ENCODE data around the gene NXF1.
"Not testable (repeated sequence)": the region's sequence is repeated elsewhere in the genome, so short reads cannot be mapped to it uniquely, and the experiment has no call there.

Gene NXF1

GRCh38 chr11:62788991-62789390 lies 16.2 kb downstream of the NXF1 start:
- in situ Hi-C loops (cut with HindIII; ENCODE audit: low sequenced_read_pairs): no loop called here

- in situ Hi-C loops (cut with HindIII; ENCODE audit: low sequenced_read_pairs): no loop called here
Observed at GRCh38 chr11:62787005-62787759, 18.1 kb downstream of the NXF1 start, which contains the start of gene TMEM179B. Gene TMEM179B, plus strand, starts transcription at chr11:62787402. Its CDS starts 30 bp downstream, at chr11:62787432.

GRCh38 chr11:62786318-62787004 lies 18.8 kb downstream of the NXF1 start:
- in situ Hi-C loops (cut with HindIII; ENCODE audit: low sequenced_read_pairs): no loop called here

- in situ Hi-C loops (cut with HindIII; ENCODE audit: low sequenced_read_pairs): no loop called here
Observed at GRCh38 chr11:62782753-62783152, 22.5 kb downstream of the NXF1 start.

GRCh38 chr11:62778441-62778840 lies 26.8 kb downstream of the NXF1 start:
- in situ Hi-C loops (cut with HindIII; ENCODE audit: low sequenced_read_pairs): no loop called here

- in situ Hi-C loops (cut with HindIII; ENCODE audit: low sequenced_read_pairs): no loop called here
Observed at GRCh38 chr11:62777389-62777788, 27.9 kb downstream of the NXF1 start.

GRCh38 chr11:62775646-62776045 lies 29.6 kb downstream of the NXF1 start:
- in situ Hi-C loops (cut with HindIII; ENCODE audit: low sequenced_read_pairs): no loop called here

DNA sequence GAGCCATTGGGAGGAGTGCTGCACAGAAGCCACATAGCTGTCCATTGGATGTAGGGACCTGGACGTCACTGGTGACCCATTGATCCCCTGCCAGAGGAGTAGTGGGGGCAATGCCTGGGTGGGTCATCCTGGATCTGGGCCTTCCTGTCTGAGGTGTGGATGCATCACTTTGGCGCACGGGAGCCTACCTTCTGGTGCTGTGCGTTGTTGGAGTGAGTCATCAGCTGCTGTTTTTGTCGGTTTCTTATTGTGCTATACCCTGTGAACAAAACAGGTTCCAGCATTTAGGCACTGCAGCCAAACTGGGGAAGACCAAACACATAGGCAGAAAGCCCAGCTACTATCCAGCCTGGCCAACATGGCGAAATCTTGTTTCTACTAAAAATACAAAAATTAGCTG lies 30.8 kb downstream of the NXF1 start:
- in situ Hi-C loops (cut with HindIII; ENCODE audit: low sequenced_read_pairs): no loop called here

DNA sequence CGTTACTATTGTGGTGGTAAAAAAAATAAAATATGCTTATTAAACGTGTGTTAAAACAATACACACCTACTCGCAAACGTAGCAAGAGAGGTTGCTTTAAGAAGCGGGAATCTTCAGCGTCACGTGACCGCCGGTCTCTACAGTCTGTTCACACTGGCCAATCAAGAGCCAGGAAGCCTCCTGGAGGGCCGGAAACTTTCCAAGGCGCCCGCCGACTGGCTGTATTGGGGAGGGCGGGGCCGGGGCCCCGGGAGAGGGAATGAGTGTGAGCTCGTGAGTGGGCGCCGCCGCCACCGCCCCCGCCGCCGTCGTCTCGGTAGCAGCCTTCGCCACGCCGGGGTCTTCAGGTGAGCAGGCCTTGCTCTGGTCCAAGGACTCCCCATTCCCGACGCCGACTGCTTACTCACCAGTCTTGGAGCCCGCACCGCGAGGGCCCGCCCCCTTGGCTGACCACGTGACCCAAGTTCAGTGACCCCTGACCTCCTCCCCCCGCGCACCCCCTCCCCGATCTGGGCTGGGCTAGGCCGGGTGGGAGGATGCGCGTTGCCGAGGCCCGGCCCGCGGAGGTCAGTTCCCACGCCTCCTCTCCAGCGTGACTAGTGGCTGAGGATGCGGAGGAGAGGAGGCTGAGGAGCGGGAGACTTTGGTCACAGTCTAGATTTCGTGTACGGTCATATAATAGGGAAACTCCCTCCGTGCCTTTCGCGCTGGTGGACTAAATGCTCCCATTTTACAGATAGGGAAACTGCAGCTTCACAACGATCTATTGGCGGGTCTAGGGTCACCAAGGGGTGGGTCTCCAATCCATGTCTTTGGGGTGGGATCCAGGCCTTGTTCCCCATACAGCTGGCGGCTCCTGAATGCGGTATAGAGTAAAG lies 33.9 kb downstream of the NXF1 start, which contains the start of gene TAF6L:
Gene TAF6L, plus strand, starts transcription at position 253 of the 878 bp plus-strand sequence. CDS start 4,388 bp downstream, outside the sequence.
- in situ Hi-C loops (cut with HindIII; ENCODE audit: low sequenced_read_pairs): no loop called here

GRCh38 chr11:62770778-62771143 lies 34.5 kb downstream of the NXF1 start:
- in situ Hi-C loops (cut with HindIII; ENCODE audit: low sequenced_read_pairs): no loop called here

DNA sequence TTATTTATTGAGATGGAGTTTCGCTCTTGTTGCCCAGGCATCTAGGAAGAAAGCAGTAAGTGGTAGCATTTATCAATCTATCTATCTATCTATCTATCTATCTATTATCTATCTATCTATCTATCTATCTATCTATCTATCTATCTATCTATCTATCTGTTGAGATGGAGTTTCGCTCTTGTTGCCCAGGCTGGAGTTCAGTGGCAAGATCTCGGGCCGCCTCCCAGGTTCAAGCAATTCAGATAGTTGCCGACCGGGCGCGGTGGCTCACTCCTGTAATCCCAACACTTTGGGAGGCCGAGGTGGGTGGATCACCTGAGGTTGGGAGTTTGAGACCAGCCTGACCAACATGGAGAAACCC lies 44.4 kb downstream of the NXF1 start:
- in situ Hi-C loops (cut with HindIII; ENCODE audit: low sequenced_read_pairs): not testable (repeated sequence)

DNA sequence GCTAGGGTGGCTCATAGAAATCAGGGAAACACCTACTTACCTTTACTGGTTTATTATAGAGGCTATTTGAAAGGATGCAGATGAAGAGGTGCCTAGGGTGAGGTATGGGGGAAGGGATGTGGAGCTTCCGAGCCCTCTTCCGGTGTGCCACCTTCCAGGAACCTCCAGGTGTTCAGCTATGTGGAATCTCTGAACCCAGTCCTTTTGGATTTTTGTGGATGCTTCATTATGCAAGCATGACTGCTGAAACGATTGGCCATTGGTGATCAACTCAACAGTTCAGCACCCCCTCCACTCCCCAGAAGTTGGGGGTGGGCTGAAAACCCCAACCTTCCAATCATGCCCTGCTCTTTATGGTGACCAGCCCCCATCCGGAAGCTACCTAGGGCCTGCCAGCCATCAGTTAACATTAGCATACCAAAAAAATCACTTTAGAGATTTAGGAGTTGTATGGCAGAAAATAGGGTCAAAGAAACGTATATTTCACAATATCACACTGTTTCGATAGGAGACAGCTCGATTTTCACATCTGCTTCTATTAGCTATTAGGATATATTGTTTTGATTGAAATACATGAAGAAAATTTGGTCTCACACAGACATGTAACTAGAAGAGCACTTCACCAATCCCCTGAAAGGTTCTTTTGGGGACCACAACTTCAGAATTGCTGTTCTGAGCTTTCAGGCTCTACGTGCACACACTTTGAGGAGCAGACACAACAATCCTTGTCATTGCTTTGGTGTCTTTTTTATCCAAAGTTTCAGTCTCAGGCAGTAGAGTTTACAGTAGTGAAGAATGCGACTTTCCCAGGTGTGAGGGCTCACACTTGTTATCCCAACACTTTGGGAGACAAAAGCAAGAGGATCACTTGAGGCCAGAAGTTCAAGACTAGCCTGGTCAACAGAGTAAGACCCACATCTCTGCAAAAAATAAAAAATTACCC lies 47.1 kb downstream of the NXF1 start:
- in situ Hi-C loops (cut with HindIII; ENCODE audit: low sequenced_read_pairs): no loop called here

DNA sequence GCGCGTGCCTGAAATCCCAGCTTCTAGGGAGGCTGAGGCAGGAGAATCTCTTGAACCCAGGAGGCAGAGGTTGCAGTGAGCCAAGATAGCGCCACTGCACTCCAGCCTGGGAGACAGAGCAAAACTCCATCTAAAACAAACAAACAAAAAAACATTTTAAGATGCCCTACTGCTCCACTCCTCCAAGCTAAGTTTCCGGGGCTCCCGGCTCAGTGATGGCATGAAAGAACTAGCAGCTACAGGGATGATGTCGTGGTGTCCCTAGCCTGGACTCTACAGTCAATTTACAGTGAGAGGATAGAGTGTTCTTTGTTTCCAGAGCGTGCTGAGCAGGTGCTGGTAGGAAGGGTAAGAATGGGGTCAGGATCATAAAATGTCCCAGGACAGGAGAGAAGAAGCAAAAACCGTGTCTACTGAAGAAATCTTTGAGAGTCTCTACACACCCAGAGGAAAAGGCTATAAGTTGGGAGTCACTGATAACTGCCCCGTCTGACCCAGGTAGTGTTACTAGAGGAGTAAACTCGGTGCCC lies 50.1 kb downstream of the NXF1 start:
- in situ Hi-C loops (cut with HindIII; ENCODE audit: low sequenced_read_pairs): no loop called here

DNA sequence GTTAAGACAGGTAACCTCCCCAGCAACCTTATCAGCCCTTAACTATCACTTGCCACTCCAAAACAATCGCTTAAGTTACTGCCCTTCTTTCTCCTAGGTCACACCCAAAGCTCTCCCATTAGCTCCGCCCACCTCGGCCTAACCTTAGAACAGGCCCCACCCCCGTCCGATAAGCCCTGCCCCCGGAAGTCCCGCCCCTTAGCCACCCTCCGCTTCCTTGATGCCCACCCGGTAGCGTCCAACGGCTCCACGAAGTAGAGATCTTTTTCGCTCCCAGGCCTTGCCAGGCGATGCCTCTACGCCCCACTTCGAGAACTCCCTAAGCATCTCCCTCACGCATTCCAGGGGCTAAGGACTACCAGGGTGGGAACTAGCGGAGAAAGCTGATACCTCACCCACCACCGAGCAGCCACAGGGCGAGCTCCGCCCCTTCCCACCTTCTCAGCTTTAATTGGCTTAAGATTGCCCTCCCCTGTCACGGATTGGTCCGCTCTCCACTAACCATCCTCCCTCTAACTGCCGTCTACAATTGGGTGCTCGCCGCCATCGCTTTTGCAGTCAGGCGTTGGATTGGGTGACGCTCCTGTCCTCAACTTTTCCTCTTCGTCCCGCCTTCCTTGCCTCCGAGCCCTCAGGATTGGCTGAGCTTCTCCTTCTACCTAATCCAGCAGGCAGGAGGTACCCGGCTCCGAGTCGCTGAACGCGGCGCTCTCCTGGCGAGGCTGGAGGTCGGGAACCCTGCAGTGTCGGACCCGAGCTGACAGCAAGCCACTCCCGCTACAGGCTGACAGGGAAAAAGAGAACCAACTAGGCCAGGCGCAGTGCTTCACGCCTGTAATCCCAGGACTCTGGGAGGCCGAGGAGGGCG lies 51.3 kb downstream of the NXF1 start, which contains the start of gene ZBTB3:
Gene ZBTB3, minus strand, starts transcription at position 425 of the 868 bp plus-strand sequence. CDS start 496 bp downstream, outside the sequence.
- in situ Hi-C loops (cut with HindIII; ENCODE audit: low sequenced_read_pairs): no loop called here

DNA sequence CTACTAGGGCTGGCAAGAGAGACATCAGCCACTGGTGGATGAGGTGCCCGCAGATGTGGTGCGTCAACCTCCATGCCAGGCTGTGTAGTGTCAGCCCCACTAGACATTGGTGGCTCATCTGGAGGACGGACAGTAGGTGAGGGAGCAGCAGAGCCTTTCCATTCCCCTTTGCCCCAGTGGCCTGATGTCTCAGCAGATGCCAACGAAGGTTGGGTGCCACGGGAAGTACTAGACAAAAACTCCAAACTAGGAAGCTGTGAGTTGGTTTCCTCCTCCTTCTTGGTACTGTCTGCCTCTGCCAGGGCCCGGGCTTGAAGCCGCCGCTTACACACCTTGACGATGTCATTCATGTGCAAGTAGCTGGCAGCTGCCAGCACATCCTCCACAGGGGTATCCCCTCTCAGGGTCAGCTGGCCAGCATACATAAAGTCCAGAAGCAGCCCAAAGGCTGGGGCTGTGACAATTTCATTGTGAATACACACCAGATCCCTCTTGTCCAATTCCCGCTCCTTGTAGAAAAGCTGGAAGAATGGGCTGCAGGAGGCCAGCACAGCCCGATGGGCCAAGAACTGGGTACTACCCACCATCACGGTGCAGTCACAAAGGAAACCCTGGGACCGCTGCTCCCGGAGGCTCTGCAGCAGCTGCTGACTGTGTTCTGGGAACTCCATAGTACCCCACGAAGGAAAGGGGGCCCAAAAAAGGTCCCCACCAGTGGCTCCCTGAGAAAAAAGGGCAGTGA lies 52.1 kb downstream of the NXF1 start:
- in situ Hi-C loops (cut with HindIII; ENCODE audit: low sequenced_read_pairs): no loop called here

DNA sequence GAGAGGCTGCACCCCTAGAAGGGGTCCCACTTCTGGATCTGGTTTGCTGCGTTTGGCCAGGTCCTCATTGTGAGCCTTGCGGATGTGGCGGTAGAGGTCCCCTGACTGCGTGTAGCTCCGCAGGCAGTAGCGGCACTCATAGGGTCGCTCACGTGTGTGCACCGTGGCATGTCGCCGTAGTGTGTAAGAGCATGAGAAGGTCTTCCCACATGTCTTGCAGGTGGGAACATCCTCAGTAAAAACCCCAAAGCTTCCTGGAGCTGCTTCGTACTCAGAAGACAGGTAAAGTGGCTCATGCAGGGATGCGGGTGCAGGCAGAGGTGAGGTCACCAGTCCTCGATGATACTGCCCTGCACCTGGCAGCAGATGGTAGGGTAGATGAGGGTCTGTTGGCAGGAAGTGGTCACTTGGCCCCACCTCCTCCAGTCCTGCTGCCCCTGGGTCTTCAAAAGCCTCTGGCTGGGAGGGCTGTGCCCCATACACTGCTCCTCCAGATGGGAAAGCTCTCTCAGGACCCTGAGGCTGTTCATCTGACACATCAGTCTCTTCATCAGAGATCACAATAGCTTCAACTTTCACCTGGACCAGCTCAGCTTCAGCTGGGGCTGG lies 53.0 kb downstream of the NXF1 start:
- in situ Hi-C loops (cut with HindIII; ENCODE audit: low sequenced_read_pairs): no loop called here

- in situ Hi-C loops (cut with HindIII; ENCODE audit: low sequenced_read_pairs): not testable (repeated sequence)
Observed at GRCh38 chr11:62749931-62750330, 55.3 kb downstream of the NXF1 start.
